ENCODE results near the gene ACSL4.

DNA sequence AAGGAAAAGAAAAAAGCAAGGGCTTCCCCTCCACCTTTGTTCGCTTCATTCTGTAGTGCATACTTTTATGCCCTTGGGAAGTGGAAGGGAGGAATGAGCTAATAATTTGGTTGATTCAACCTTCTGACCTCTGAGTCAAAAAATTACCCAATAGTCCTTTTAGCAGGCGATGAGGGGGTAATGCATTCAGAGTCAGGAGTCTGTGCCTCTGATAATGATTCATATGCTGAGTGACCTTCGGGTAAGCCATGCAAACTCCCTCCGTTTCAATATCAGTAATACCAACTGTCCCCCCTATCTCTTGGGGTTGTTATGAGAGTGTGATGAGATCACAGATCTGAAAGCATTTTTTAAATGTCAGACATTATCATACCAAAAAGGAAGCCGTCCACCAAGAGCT is 41.6 kb upstream of the ACSL4 start:
- TF ChIP-seq, protein P1, sequence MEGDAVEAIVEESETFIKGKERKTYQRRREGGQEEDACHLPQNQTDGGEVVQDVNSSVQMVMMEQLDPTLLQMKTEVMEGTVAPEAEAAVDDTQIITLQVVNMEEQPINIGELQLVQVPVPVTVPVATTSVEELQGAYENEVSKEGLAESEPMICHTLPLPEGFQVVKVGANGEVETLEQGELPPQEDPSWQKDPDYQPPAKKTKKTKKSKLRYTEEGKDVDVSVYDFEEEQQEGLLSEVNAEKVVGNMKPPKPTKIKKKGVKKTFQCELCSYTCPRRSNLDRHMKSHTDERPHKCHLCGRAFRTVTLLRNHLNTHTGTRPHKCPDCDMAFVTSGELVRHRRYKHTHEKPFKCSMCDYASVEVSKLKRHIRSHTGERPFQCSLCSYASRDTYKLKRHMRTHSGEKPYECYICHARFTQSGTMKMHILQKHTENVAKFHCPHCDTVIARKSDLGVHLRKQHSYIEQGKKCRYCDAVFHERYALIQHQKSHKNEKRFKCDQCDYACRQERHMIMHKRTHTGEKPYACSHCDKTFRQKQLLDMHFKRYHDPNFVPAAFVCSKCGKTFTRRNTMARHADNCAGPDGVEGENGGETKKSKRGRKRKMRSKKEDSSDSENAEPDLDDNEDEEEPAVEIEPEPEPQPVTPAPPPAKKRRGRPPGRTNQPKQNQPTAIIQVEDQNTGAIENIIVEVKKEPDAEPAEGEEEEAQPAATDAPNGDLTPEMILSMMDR (IDR thresholded peaks at IDR 0.05) = no peak
- TF ChIP-seq, protein P2, sequence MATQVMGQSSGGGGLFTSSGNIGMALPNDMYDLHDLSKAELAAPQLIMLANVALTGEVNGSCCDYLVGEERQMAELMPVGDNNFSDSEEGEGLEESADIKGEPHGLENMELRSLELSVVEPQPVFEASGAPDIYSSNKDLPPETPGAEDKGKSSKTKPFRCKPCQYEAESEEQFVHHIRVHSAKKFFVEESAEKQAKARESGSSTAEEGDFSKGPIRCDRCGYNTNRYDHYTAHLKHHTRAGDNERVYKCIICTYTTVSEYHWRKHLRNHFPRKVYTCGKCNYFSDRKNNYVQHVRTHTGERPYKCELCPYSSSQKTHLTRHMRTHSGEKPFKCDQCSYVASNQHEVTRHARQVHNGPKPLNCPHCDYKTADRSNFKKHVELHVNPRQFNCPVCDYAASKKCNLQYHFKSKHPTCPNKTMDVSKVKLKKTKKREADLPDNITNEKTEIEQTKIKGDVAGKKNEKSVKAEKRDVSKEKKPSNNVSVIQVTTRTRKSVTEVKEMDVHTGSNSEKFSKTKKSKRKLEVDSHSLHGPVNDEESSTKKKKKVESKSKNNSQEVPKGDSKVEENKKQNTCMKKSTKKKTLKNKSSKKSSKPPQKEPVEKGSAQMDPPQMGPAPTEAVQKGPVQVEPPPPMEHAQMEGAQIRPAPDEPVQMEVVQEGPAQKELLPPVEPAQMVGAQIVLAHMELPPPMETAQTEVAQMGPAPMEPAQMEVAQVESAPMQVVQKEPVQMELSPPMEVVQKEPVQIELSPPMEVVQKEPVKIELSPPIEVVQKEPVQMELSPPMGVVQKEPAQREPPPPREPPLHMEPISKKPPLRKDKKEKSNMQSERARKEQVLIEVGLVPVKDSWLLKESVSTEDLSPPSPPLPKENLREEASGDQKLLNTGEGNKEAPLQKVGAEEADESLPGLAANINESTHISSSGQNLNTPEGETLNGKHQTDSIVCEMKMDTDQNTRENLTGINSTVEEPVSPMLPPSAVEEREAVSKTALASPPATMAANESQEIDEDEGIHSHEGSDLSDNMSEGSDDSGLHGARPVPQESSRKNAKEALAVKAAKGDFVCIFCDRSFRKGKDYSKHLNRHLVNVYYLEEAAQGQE (IDR thresholded peaks at IDR 0.05; ENCODE audit: insufficient read depth in 1 of 2, low read depth in 2 of 2, low read length in 1 of 2) = no peak
- TF ChIP-seq POLR2AphosphoS5 (IDR thresholded peaks at IDR 0.05; ENCODE audit: low read depth, low read length) = no peak

Data from Panc1 (cell line).